Trophoblast cell (in vitro differentiated cells and primary cell): Measurements from ENCODE around the gene CACNA2D2.

Experiments used
- DNase-seq, 2 donors: peaks; one replicate each; pipeline ENCODE4 v3.0.0-alpha.2; 2016
- H2AFZ ChIP-seq: 2 replicates; pipeline ENCODE4 v1.6.1; 2013; ENCODE audit warnings: low read length, moderate library complexity, mild to moderate bottlenecking; ENCODE audit not compliant: insufficient read depth, poor library complexity
- H2AK5ac ChIP-seq: 2 replicates; pipeline ENCODE4 v1.6.1; 2013; ENCODE audit warnings: mild to moderate bottlenecking, low read length
- H2BK120ac ChIP-seq: 2 replicates; pipeline ENCODE4 v1.6.1; 2013; ENCODE audit warnings: low read length, mild to moderate bottlenecking, moderate library complexity; ENCODE audit not compliant: insufficient read depth, poor library complexity
- H2BK12ac ChIP-seq: 2 replicates; pipeline ENCODE4 v1.6.1; 2013; ENCODE audit warnings: mild to moderate bottlenecking, low read length, moderate library complexity
- H2BK5ac ChIP-seq: 2 replicates; pipeline ENCODE4 v1.6.1; 2013; ENCODE audit warnings: low read length, low read depth, moderate library complexity, mild to moderate bottlenecking; ENCODE audit not compliant: poor library complexity
- H3K14ac ChIP-seq: 2 replicates; pipeline ENCODE4 v1.6.1; 2013; ENCODE audit warnings: mild to moderate bottlenecking, low read length
- H3K18ac ChIP-seq: 2 replicates; pipeline ENCODE4 v1.6.1; 2013; ENCODE audit warnings: mild to moderate bottlenecking, low read length
- H3K23ac ChIP-seq: 2 replicates; pipeline ENCODE4 v1.6.1; 2013; ENCODE audit warnings: low read length
- H3K27ac ChIP-seq: 2 replicates; pipeline ENCODE4 v1.5.1; 2013; ENCODE audit warnings: low read depth, mild to moderate bottlenecking, inconsistent platforms, low read length, moderate library complexity
- H3K27me3 ChIP-seq: 2 replicates; pipeline ENCODE4 v1.6.1; 2013; ENCODE audit warnings: inconsistent platforms, mild to moderate bottlenecking, low read length, moderate library complexity; ENCODE audit not compliant: insufficient read depth
- H3K36me3 ChIP-seq, 2 experiments: 1 replicate in 1 of 2; 2 replicates in 1 of 2; pipeline ENCODE4 v1.6.1; 2013; ENCODE audit warnings: low read length in 2 of 2, mild to moderate bottlenecking in 2 of 2, moderate library complexity in 1 of 2; ENCODE audit not compliant: insufficient read depth in 2 of 2, control insufficient read depth in 1 of 2
- H3K4ac ChIP-seq: 2 replicates; pipeline ENCODE4 v1.6.1; 2013; ENCODE audit warnings: low read depth, mild to moderate bottlenecking, low read length, moderate library complexity
- H3K4me1 ChIP-seq, 2 experiments: 1 replicate in 1 of 2; 2 replicates in 1 of 2; pipeline ENCODE4 v1.6.1; 2013; ENCODE audit warnings: low read length in 2 of 2, mild to moderate bottlenecking in 2 of 2, moderate library complexity in 1 of 2; ENCODE audit not compliant: insufficient read depth in 2 of 2, control insufficient read depth in 1 of 2
- H3K4me2 ChIP-seq: 2 replicates; pipeline ENCODE4 v1.6.1; 2013; ENCODE audit warnings: inconsistent platforms, mild to moderate bottlenecking, low read length, moderate library complexity
- H3K4me3 ChIP-seq: 2 replicates; pipeline ENCODE4 v1.5.1; 2013; ENCODE audit warnings: mild to moderate bottlenecking, low read depth, low read length, inconsistent platforms
- H3K79me1 ChIP-seq: one replicate; pipeline ENCODE4 v1.6.1; 2013; ENCODE audit warnings: low read length
- H3K79me2 ChIP-seq: 2 replicates; pipeline ENCODE4 v1.6.1; 2013; ENCODE audit warnings: low read length, mild to moderate bottlenecking; ENCODE audit not compliant: control insufficient read depth, insufficient read depth, poor library complexity
- H3K9ac ChIP-seq: 2 replicates; pipeline ENCODE4 v1.6.1; 2013; ENCODE audit warnings: mild to moderate bottlenecking, low read length
- H3K9me3 ChIP-seq: 2 replicates; pipeline ENCODE4 v1.6.1; 2013; ENCODE audit warnings: low read depth, mild to moderate bottlenecking, control low read depth, inconsistent platforms, low read length; ENCODE audit not compliant: insufficient read depth
- H4K12ac ChIP-seq: 2 replicates; pipeline ENCODE4 v1.6.1; 2013; ENCODE audit warnings: low read depth, mild to moderate bottlenecking, low read length, moderate library complexity
- H4K8ac ChIP-seq: 2 replicates; pipeline ENCODE4 v1.6.1; 2013; ENCODE audit warnings: low read depth, mild to moderate bottlenecking, low read length, moderate library complexity
- H4K91ac ChIP-seq: one replicate; pipeline ENCODE4 v1.6.1; 2013; ENCODE audit warnings: low read depth, mild to moderate bottlenecking, low read length, moderate library complexity
- whole genome bisulfite sequencing: extraction: QIAGEN DNeasy Blood & Tissue Kit; methylation state at CpG from one replicate; pipeline ENCODE4 v1.1.7; 2013; ENCODE audit warnings: missing lambda C conversion rate; ENCODE audit not compliant: insufficient read length, insufficient coverage; ENCODE audit errors: extremely low coverage; 5-methylcytosine and 5-hydroxymethylcytosine counted together

CACNA2D2 gene

DNA sequence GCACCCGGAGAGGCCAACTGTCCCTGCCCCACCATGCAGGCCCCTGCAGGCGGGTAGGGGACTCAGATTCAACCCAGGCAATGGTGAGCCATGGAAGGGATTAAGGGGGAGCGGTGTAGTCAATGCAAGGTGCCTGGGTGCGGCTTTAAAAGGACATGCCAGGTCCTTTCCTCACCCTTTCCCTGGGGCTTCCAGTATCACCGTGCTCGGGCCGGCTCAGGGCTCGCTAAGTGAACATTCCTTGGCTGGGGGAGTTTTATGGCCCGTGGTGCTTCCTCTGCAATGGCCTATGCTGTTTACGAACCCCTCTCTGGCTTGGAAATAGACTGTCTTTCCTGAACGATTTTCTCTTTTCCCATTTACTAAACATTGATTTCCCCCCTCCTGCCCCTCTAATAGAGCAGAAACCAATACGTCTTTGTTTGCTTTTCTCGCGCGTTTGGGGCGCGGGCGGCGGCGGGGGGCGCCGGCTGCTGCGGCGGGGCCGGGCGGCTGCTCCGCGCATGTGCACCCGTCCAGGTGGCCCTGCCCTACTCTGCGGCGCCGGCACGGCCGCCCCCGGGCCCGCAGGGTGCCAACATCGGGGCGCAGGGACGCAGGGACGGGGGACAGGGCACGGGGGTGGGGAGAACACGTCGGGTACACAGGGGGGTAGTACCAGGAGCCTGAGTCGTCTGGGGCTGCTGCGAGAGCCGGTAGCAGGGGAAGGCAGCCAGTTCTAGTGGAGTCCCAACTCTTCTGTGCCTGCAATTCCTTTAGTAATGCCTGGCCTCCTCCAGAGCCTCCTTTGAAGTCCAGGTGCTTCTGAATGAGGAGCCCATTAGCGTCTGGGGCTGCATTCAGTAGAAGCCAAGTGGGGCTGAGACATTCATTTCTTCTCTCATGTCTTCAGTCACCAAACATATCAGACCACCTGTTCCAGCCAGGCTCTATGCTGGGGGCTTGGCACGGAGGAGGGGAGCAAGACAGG, 26.9 kb upstream of the CACNA2D2 start:
- Histone ChIP-seq H3K4me3 (no peak overlapping the region), H3K18ac (no peak overlapping the region), H3K79me1 (no peaks in the 10 kb centered on the region), H3K23ac (no peak overlapping the region), H2AFZ (no peak overlapping the region), H3K27ac (no peak overlapping the region), H3K79me2 (no peaks in the 10 kb centered on the region), H4K12ac (no peak overlapping the region), H4K91ac (no peak overlapping the region), H3K4ac (no peak overlapping the region), H3K4me1 (peaks cover 0 to 2% of the 10 kb centered on the region in 2 experiments), H3K36me3 (no peaks in the 10 kb centered on the region), H3K9me3 (peaks cover 4% of the 10 kb centered on the region), H4K8ac (no peak overlapping the region), H2BK120ac (no peak overlapping the region), H3K14ac (no peak overlapping the region), H3K27me3 (peaks cover 15% of the 10 kb centered on the region), H2BK5ac (no peak overlapping the region), H2AK5ac (no peak overlapping the region), H3K4me2 (peak overlapping the region; percentile 53), H3K9ac (no peak overlapping the region), H2BK12ac (no peak overlapping the region)
- no peak for DNase-seq
- WGBS, result no CpG with 5 or more reads among the region's 48 CpGs

GRCh38 chr3:50525987-50526386, 22.6 kb upstream of the CACNA2D2 start:
- Histone ChIP-seq H4K91ac (no peak overlapping the region), H2BK5ac (no peak overlapping the region), H3K27ac (no peak overlapping the region), H3K14ac (no peak overlapping the region), H3K27me3 (peaks cover 15% of the 10 kb centered on the region), H3K23ac (no peak overlapping the region), H3K4me1 (peaks cover 0 to 2% of the 10 kb centered on the region in 2 experiments), H3K4me2 (no peak overlapping the region), H2AFZ (no peak overlapping the region), H2BK120ac (no peak overlapping the region), H3K18ac (no peak overlapping the region), H2BK12ac (no peak overlapping the region), H3K4ac (no peak overlapping the region), H3K79me1 (no peaks in the 10 kb centered on the region), H3K79me2 (no peaks in the 10 kb centered on the region), H3K9ac (no peak overlapping the region), H2AK5ac (no peak overlapping the region), H3K36me3 (no peaks in the 10 kb centered on the region), H3K9me3 (peaks cover 2% of the 10 kb centered on the region), H4K12ac (no peak overlapping the region), H4K8ac (no peak overlapping the region), H3K4me3 (no peak overlapping the region)
- no CpG with 5 or more reads among the region's 6 CpGs for WGBS
- peak in 1 of 2 donors; percentile 62 for DNase-seq

- Histone ChIP-seq H3K23ac (no peak overlapping the region), H3K14ac (no peak overlapping the region), H3K79me2 (no peaks in the 10 kb centered on the region), H4K12ac (no peak overlapping the region), H2BK12ac (no peak overlapping the region), H3K27me3 (peaks cover 8% of the 10 kb centered on the region), H3K18ac (no peak overlapping the region), H2AFZ (no peak overlapping the region), H4K91ac (no peak overlapping the region), H3K79me1 (no peaks in the 10 kb centered on the region), H3K4me2 (no peak overlapping the region), H3K4ac (no peak overlapping the region), H4K8ac (no peak overlapping the region), H2AK5ac (no peak overlapping the region), H3K9me3 (no peaks in the 10 kb centered on the region), H2BK5ac (no peak overlapping the region), H2BK120ac (no peak overlapping the region), H3K27ac (no peak overlapping the region), H3K9ac (no peak overlapping the region), H3K4me1 (peaks cover 0 to 2% of the 10 kb centered on the region in 2 experiments), H3K36me3 (no peaks in the 10 kb centered on the region), H3K4me3 (no peak overlapping the region)
- WGBS, result no CpG with 5 or more reads among the region's 9 CpGs
- no peak for DNase-seq
Measured at GRCh38 chr3:50525191-50525910, 21.9 kb upstream of the CACNA2D2 start.

- no peak overlapping the region for H3K4ac ChIP-seq
- H2BK120ac ChIP-seq, result no peak overlapping the region
- no peak overlapping the region for H3K4me3 ChIP-seq
- H3K23ac ChIP-seq, result no peak overlapping the region
- H3K9me3 ChIP-seq, result no peaks in the 10 kb centered on the region
- H4K12ac ChIP-seq, result no peak overlapping the region
- H3K4me1 ChIP-seq, result no peaks in the 10 kb centered on the region
- no peak overlapping the region for H3K27ac ChIP-seq
- H4K8ac ChIP-seq, result no peak overlapping the region
- peaks cover 2% of the 10 kb centered on the region for H3K27me3 ChIP-seq
- no peak overlapping the region for H2BK5ac ChIP-seq
- H2AK5ac ChIP-seq, result no peak overlapping the region
- no CpG with 5 or more reads among the region's 5 CpGs for WGBS
- no peak overlapping the region for H3K9ac ChIP-seq
- H4K91ac ChIP-seq, result no peak overlapping the region
- H3K79me2 ChIP-seq, result no peaks in the 10 kb centered on the region
- no peaks in the 10 kb centered on the region for H3K36me3 ChIP-seq
- no peak overlapping the region for H3K14ac ChIP-seq
- no peak overlapping the region for H2AFZ ChIP-seq
- H3K79me1 ChIP-seq, result no peaks in the 10 kb centered on the region
- H3K18ac ChIP-seq, result no peak overlapping the region
- no peak overlapping the region for H3K4me2 ChIP-seq
- no peak overlapping the region for H2BK12ac ChIP-seq
- no peak for DNase-seq
Measured at GRCh38 chr3:50524746-50525145, 21.3 kb upstream of the CACNA2D2 start.
